Gastroesophageal sphincter (tissue), 4 donors: ENCODE data around the gene ZNF792. TPM values are rescaled to one million over a fixed set of nuclear protein-coding genes. Genes with fewer than 3 reads are reported as not detected.

Source experiments
- ATAC-seq: fragments of 150-250 bp; one replicate; pipeline ENCODE4 v1.9.1; 2016; ENCODE audit warnings: mild to moderate bottlenecking, moderate library complexity
- H3K27ac ChIP-seq, 4 donors: fragments of 200-600 bp; sonication (generic) in 3 of 4; 1 replicate in 3 of 4; 2 replicates in 1 of 4; pipeline ENCODE4 v1.5.1; 2016 to 2019
- H3K27me3 ChIP-seq: fragments of 200-600 bp; sonication (generic); one replicate; pipeline ENCODE4 v1.5.1; 2019
- H3K36me3 ChIP-seq, 2 donors: fragments of 200-600 bp; sonication (generic); one replicate each; pipeline ENCODE4 v1.5.1; 2019; ENCODE audit warnings: control low read depth in 1 of 2
- H3K4me1 ChIP-seq, 3 donors: fragments of 200-600 bp; sonication (generic); 1 replicate in 2 of 3; 2 replicates in 1 of 3; pipeline ENCODE4 v1.5.1; 2016 to 2019; ENCODE audit warnings: control low read depth in 2 of 3
- H3K4me3 ChIP-seq, 2 donors: fragments of 200-600 bp; sonication (generic); one replicate each; pipeline ENCODE4 v1.5.1; 2019; ENCODE audit warnings: mild to moderate bottlenecking in 1 of 2, moderate library complexity in 1 of 2
- H3K9me3 ChIP-seq, 3 donors: fragments of 200-600 bp; sonication (generic); one replicate each; pipeline ENCODE4 v1.5.1; 2017 to 2019; ENCODE audit warnings: control low read depth in 2 of 3
- CTCF ChIP-seq, 4 experiments: fragments of 200-600 bp in 2 of 4; fragments of 450-650 bp in 2 of 4; sonication (generic) in 1 of 4; IDR thresholded peaks; one replicate each; pipeline ENCODE4 v1.5.1; 2017 to 2019; ENCODE audit warnings: antibody characterized with exemption in 4 of 4, mild to moderate bottlenecking in 2 of 4, moderate library complexity in 2 of 4
- EP300 ChIP-seq: sonication (generic); formaldehyde crosslinking; IDR thresholded peaks from one replicate; pipeline ENCODE4 v1.6.1; 2017; ENCODE audit warnings: antibody characterized with exemption, mild to moderate bottlenecking
- POLR2A ChIP-seq, 2 donors: fragments of 450-650 bp; IDR thresholded peaks; one replicate each; pipeline ENCODE4 v1.6.1; 2017; ENCODE audit warnings: antibody characterized with exemption in 2 of 2, mild to moderate bottlenecking in 2 of 2, moderate library complexity in 1 of 2
- POLR2AphosphoS5 ChIP-seq: sonication (generic); formaldehyde crosslinking; IDR thresholded peaks from one replicate; pipeline ENCODE4 v1.6.1; 2017; ENCODE audit warnings: antibody characterized with exemption
- WGBS, 2 donors: methylation state at CpG; one replicate each; pipeline ENCODE4 v1.1.5; 2018; ENCODE audit warnings: low coverage in 1 of 2; 5-methylcytosine and 5-hydroxymethylcytosine counted together
- total RNA-seq, 4 donors: library from RNA; depleted of rRNA; stranded (reverse); fragments of >200 nt; gene quantifications; one replicate each; pipeline ENCODE4 v1.1.0, GENCODE V29; 2016

ZNF792 gene
- total RNA-seq, 4 donors from 2014 or later = 6.5 to 10.2 (median 7.3) TPM

DNA sequence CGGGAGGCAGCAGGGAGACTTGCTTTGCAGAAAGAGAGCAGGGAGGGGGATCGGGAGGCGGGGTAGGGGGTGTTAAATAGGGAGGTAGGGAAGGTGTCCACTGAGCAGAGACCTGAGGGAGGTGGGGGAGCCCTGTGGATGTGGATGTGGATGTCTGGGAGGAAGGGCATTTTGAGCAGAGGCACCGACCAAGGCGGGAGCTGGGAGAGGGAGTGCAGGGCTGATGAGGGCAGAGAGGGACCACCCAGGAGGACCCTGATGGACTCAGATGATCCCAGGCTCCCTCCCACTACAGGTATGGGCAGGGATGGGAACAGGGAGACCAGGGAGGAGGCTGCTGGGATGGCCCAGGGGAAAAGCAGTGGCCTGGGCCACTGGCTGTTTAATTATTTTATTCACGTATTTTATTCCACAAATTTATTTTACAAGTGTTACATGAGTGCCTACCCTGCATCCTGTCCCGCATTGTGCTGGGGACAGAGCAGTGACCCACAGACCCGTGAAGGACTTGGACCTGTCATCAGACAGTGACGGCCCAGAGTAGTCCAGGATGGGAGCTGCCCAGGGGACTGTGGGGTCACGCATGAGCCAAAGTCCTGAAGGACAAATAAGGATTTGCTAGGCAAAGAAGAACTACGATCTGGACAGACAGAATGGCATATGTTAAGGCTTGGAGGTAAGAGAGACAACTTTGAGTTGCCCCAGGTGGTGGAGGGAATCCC, 41.4 kb upstream of the ZNF792 start:
- ATAC-seq = no peak
- Histone ChIP-seq H3K36me3 (peaks cover 0 to 46% of the 10 kb centered on the region in 2 donors), H3K4me3 (no peak overlapping the region), H3K4me1 (peaks cover 0 to 78% (median 22%) of the 10 kb centered on the region in 3 donors), H3K27me3 (no peaks in the 10 kb centered on the region), H3K9me3 (no peaks in the 10 kb centered on the region), H3K27ac (peak overlapping the region in 2 of 4 donors; percentile 8 to 33)
- TF ChIP-seq POLR2AphosphoS5 (no peak), EP300 (no peak), POLR2A (IDR thresholded peaks at IDR 0.05) (no peak)
- 54 to 68% methylated on average over 3 to 5 of the region's 11 CpGs for WGBS, 2 donors

- Histone ChIP-seq H3K27me3 (no peaks in the 10 kb centered on the region), H3K9me3 (no peaks in the 10 kb centered on the region), H3K4me1 (peaks cover 0 to 76% (median 22%) of the 10 kb centered on the region in 3 donors), H3K36me3 (peaks cover 0 to 39% of the 10 kb centered on the region in 2 donors), H3K27ac (peak overlapping the region in 1 of 4 donors; percentile 0), H3K4me3 (no peak overlapping the region)
- TF ChIP-seq POLR2AphosphoS5 = no peak
- TF ChIP-seq CTCF (IDR thresholded peaks at IDR 0.05) = no peak
- TF ChIP-seq EP300 = no peak
- TF ChIP-seq POLR2A (IDR thresholded peaks at IDR 0.05) = no peak
- no CpG with 5 or more reads among the region's 18 CpGs for WGBS, 2 donors
- ATAC-seq = no peak
Measured at GRCh38 chr19:35004517-35005255, 40.7 kb upstream of the ZNF792 start.

GRCh38 chr19:35002037-35002535, 38.1 kb upstream of the ZNF792 start:
- no peaks in the 10 kb centered on the region for H3K27me3 ChIP-seq
- H3K4me1 ChIP-seq = peaks cover 0 to 85% (median 29%) of the 10 kb centered on the region in 3 donors
- H3K36me3 ChIP-seq = peaks cover 0 to 29% of the 10 kb centered on the region in 2 donors
- no peak for ATAC-seq
- H3K27ac ChIP-seq = peak overlapping the region in 3 of 4 donors; percentile 9 to 99 (median 99)
- peak overlapping the region in 1 of 2 donors; percentile 94 for H3K4me3 ChIP-seq
- no peaks in the 10 kb centered on the region for H3K9me3 ChIP-seq
- TF ChIP-seq CTCF (IDR thresholded peaks at IDR 0.05) (no peak), EP300 (no peak)
- WGBS, 2 donors = 76 to 85% methylated on average over 8 to 11 of the region's 11 CpGs

DNA sequence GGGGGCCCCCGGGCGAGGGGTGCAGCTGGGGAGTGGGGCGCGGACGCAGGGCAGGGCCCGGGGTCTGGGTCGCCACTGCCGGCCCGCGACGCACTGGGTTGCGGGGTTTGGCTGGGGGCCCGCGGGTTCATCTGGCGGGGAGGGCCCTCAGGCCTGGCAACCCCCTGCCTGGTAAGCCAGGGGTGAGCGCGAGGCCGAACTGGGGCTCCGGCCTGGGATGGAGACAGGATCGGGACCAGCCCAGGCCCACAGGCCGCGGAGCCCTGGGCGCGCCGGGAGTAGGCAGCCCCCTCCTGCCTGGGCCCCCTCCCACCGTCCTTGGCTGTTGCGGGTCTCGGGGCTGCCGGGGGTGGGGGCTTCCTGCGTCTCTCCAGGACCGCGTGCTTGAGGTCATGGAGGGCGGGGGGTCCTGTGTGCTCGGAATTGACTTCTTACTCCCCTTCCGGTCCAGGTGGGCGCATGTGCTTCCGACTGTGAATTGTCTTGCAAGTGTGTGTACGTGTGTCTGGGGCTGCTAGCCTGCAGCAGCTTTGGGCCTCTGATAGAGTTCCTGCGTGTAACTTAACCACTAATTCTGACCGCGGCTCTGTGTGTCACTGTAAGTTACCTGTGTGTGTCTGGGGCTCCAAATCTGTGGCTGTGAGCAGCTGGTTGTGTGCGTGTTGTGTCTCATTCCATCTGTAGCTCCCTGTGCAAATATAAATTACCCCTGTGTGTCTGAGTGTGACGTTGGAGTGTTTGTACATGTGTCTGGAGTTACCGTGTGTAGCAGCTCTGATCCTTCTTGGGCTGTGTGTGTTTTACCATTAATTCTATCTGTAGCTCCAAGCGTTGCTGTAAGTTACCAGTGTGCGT, 36.8 kb upstream of the ZNF792 start:
- Histone ChIP-seq H3K27me3 (no peaks in the 10 kb centered on the region), H3K4me3 (peak overlapping the region; percentile 89 to 94), H3K9me3 (no peaks in the 10 kb centered on the region), H3K27ac (peak overlapping the region; percentile 92 to 99 (median 98)), H3K4me1 (peaks cover 0 to 80% (median 29%) of the 10 kb centered on the region in 3 donors), H3K36me3 (peaks cover 0 to 17% of the 10 kb centered on the region in 2 donors)
- TF ChIP-seq CTCF (IDR thresholded peaks at IDR 0.05) = no peak
- TF ChIP-seq POLR2A (IDR thresholded peaks at IDR 0.05) = no peak
- no peak for TF ChIP-seq POLR2AphosphoS5
- no peak for TF ChIP-seq EP300
- WGBS, 2 donors = 3 to 7% methylated on average over 5 to 7 of the region's 46 CpGs
- no peak for ATAC-seq

DNA sequence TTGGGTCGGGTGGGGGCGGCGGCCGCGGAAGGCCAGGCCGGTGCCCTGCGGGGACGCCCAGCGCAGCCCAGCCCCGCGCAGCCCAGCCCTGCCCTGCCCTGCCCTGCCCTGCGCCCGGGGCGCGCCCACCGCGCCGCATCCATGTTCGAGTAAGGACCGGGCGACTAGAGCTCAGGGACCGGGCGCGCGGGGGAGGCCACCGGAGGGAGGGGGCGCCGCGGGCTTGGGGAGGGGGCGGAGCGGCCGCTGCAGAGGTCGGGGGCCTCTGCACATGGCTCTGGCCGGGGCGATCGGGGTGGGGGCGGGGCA, 36.3 kb upstream of the ZNF792 start:
- Histone ChIP-seq H3K27ac (peak overlapping the region; percentile 92 to 99 (median 98)), H3K27me3 (no peaks in the 10 kb centered on the region), H3K4me3 (peak overlapping the region; percentile 89 to 94), H3K9me3 (no peaks in the 10 kb centered on the region), H3K36me3 (peaks cover 0 to 11% of the 10 kb centered on the region in 2 donors), H3K4me1 (peaks cover 0 to 75% (median 29%) of the 10 kb centered on the region in 3 donors)
- WGBS, 2 donors = no CpG with 5 or more reads among the region's 37 CpGs
- TF ChIP-seq POLR2A (IDR thresholded peaks at IDR 0.05) (peak; percentile 44 to 74), EP300 (no peak)
- no peak for ATAC-seq
